GM23248 (cell line): Measurements from ENCODE around the gene CCT7.

Experiments used
- EZH2 ChIP-seq: fragments of 200-600 bp; sonication (generic); IDR thresholded peaks from 2 replicates; pipeline ENCODE4 v1.6.1; 2018; ENCODE audit warnings: antibody characterized with exemption, mild to moderate bottlenecking; ENCODE audit not compliant: insufficient read depth, poor library complexity, severe bottlenecking
- EZH2phosphoT487 ChIP-seq: fragments of 200-600 bp; sonication (generic); IDR thresholded peaks from 2 replicates; pipeline ENCODE4 v1.6.1; 2018; ENCODE audit warnings: antibody characterized with exemption, moderate library complexity, mild to moderate bottlenecking, low read depth; ENCODE audit not compliant: insufficient read depth

GRCh38 chr2:73272270-73272669, 38.2 kb downstream of the CCT7 start:
- TF ChIP-seq EZH2: no peak
- no peak for TF ChIP-seq EZH2phosphoT487
